ENCODE measurements around the gene ZMYM4.
"Not testable (repeated sequence)": the region's sequence is repeated elsewhere in the genome, so short reads cannot be mapped to it uniquely, and the experiment has no call there.

Gene ZMYM4

DNA sequence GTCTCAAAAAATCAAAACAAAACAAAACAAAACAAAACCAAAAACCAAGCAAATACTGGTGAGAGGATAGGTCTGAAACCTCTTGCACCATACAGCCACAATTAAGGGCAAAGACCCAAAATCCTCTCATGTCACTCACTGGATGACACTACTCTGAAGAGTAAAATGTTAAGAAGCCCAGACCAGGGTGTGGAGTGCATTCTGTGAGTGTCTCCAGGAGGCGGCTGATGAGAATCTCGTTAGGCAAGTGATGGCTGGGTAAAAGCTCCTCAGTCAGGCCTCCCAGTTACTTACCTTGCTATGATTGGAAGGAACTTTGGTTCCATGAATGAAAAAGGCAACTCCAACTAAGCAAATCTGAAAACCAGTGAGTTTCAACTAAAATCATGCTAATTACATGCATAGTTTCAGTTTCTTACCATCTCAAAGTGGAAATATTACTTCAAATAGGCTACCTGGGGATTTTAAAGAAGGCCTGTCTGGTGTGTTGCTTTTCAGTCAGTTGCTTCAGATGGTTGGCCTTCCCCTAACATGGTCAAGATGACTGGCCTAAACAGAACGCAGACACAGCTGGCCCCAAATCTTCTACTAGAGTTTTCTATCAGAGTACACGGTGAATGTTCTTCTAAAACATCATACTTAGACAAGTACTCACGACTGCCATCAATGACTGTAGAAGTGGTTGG, 193.6 kb downstream of the ZMYM4 start:
- DNase-seq: no peak

GRCh38 chr1:35463232-35463631, 194.7 kb downstream of the ZMYM4 start:
- DNase-seq: no peak

DNA sequence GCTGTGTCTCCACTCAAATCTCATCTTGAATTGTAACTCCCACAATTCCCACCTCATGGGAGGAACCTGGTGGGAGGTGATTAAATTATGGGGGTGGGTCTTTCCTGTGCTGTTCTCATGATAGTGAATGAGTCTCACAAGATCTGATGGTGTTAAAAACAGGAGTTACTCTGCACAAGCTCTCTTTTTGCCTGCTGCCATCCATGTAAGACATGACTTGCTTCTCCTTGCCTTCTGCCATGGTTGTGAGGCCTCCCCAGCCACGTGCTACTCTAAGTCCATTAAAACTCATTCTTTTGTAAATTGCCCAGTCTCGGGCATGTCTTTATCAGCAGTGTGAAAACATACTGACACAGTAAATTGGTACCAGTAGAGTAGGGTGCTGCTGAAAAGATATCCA, 195.2 kb downstream of the ZMYM4 start:
- not testable (repeated sequence) for DNase-seq

DNA sequence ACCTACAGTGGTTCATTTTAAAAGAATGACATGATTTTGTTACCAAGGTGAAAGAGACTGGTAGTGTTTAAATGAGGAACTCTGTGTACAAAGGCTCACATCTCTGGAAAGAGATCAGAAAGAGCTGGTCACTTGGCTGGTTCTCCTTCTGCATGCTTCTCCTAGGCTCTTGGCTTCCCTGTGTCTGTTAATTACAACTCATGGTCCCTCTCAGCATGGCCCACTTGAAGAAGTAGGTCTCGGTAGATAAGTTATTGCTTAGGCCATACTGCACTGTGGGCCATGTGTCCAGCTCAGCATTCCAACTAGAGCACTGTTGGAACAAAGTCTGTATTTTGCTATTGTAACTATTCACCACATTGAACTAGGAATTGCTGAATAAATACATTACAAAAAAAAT, 197.6 kb downstream of the ZMYM4 start:
- no peak for DNase-seq

GRCh38 chr1:35470977-35471613, 202.6 kb downstream of the ZMYM4 start:
- DNase-seq: no peak
